WTC11 (cell line): ENCODE results near the gene SURF1.

Experiments
- KAT7 ChIP-seq: sonication (generic); formaldehyde crosslinking; IDR thresholded peaks from 2 replicates; pipeline ENCODE4 v1.8.1; 2023; ENCODE audit warnings: missing genetic modification reagents, mild to moderate bottlenecking, borderline replicate concordance
- NFE2L1 ChIP-seq: sonication (generic); formaldehyde crosslinking; IDR thresholded peaks from 2 replicates; pipeline ENCODE4 v1.8.1; 2023; ENCODE audit warnings: missing genetic modification reagents
- NFYB ChIP-seq: sonication (generic); formaldehyde crosslinking; conservative IDR thresholded peaks from 2 replicates; pipeline ENCODE4 v1.8.0; 2022; ENCODE audit warnings: low read depth, missing genetic modification reagents
- SMAD3 ChIP-seq: sonication (generic); formaldehyde crosslinking; IDR thresholded peaks from 2 replicates; pipeline ENCODE4 v1.8.0; 2022; ENCODE audit warnings: missing genetic modification reagents, mild to moderate bottlenecking, borderline replicate concordance
- ZNF396 ChIP-seq: fragments of 250-450 bp; sonication (Bioruptor Pico); IDR thresholded peaks from 2 replicates; pipeline ENCODE4 v1.8.0; 2021; ENCODE audit warnings: mild to moderate bottlenecking, moderate library complexity, borderline replicate concordance
- TF ChIP-seq, protein P1 (sequence below): fragments of 200-600 bp; IDR thresholded peaks from 2 replicates; pipeline ENCODE4 v1.8.0; 2022; ENCODE audit warnings: antibody characterized with exemption
- TF ChIP-seq, protein P2 (sequence below): fragments of 250-450 bp; sonication (Bioruptor Pico); conservative IDR thresholded peaks from 2 replicates; pipeline ENCODE4 v1.9.0; 2021; ENCODE audit warnings: mild to moderate bottlenecking
- TF ChIP-seq, protein P3 (sequence below): sonication (generic); formaldehyde crosslinking; IDR thresholded peaks from 2 replicates; pipeline ENCODE4 v1.8.1; 2023; ENCODE audit warnings: mild to moderate bottlenecking, missing genetic modification reagents
- TF ChIP-seq, protein P4 (sequence below): sonication (generic); formaldehyde crosslinking; IDR thresholded peaks from 2 replicates; pipeline ENCODE4 v1.8.1; 2023; ENCODE audit warnings: mild to moderate bottlenecking, missing genetic modification reagents
- TF ChIP-seq, protein P5 (sequence below): sonication (generic); formaldehyde crosslinking; IDR thresholded peaks from 2 replicates; pipeline ENCODE4 v1.8.0; 2022; ENCODE audit warnings: mild to moderate bottlenecking, missing genetic modification reagents
- TF ChIP-seq, protein P6 (sequence below): sonication (generic); formaldehyde crosslinking; conservative IDR thresholded peaks from 2 replicates; pipeline ENCODE4 v1.8.1; 2023; ENCODE audit warnings: mild to moderate bottlenecking, low read depth, missing genetic modification reagents, moderate library complexity

DNA sequence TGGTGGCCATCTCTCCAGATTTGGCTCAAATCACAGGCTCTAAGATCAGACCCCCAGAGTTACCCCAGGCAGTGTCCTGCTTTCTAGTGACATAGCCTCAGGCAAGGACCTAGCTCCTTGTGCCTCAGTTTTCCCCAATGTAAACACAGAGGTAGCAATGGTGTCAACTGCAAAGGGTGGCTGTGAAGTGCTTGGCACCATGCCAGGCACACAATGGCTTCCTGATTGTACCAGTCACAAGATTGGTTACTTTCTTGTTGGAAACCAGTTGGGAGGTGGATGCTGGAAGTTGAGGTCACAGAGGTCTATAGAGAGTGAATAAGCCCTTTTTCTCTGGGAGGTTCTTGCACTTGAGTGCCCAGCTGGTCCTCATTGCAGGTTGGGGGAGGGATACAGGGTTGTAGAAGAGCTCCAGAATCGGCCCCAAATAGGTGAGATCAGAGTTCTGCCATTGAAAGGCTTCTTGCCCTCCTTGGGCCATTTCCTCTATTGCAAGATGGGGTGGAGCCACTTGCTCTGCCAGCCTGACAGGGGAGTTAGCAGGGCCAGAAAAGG, 22.2 kb upstream of the SURF1 start:
- TF ChIP-seq KAT7 (CRISPR knock-in tag) (no peak), ZNF396 (CRISPR knock-in tag) (no peak), NFYB (CRISPR knock-in tag) (no peak), SMAD3 (CRISPR knock-in tag) (no peak), NFE2L1 (no peak)
- TF ChIP-seq, protein P1, sequence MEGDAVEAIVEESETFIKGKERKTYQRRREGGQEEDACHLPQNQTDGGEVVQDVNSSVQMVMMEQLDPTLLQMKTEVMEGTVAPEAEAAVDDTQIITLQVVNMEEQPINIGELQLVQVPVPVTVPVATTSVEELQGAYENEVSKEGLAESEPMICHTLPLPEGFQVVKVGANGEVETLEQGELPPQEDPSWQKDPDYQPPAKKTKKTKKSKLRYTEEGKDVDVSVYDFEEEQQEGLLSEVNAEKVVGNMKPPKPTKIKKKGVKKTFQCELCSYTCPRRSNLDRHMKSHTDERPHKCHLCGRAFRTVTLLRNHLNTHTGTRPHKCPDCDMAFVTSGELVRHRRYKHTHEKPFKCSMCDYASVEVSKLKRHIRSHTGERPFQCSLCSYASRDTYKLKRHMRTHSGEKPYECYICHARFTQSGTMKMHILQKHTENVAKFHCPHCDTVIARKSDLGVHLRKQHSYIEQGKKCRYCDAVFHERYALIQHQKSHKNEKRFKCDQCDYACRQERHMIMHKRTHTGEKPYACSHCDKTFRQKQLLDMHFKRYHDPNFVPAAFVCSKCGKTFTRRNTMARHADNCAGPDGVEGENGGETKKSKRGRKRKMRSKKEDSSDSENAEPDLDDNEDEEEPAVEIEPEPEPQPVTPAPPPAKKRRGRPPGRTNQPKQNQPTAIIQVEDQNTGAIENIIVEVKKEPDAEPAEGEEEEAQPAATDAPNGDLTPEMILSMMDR: no peak
- TF ChIP-seq, protein P2, sequence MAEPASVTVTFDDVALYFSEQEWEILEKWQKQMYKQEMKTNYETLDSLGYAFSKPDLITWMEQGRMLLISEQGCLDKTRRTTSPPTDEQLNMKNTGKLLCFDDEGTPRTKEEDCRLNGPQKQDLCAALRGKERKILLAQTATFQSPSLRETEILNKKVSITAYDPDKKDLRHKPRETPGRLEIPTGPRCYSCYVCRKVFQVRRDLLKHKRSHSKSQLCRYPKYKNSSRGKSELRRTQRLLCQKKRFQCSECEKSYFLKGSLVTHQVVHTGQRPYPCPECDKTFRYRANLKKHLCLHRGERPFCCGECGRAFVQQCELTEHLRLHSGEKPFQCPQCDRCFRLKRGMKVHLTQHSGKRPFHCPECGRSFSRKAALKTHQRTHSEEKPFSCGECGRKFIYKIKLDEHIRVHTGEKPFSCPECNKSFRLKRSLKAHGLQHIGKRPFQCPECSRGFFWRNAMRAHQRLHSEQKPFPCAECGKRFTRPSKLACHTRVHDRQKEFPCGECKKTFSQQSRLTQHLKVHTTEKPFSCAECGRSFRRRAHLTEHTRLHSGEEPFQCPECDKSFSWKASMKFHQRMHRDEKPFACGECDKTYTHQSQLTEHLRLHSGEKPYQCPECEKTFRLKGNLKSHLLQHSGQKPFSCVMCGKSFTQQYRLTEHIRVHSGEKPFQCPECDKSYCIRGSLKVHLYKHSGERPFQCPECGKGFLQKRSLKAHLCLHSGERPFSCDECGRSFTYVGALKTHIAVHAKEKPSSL (CRISPR knock-in tag): no peak
- TF ChIP-seq, protein P3, sequence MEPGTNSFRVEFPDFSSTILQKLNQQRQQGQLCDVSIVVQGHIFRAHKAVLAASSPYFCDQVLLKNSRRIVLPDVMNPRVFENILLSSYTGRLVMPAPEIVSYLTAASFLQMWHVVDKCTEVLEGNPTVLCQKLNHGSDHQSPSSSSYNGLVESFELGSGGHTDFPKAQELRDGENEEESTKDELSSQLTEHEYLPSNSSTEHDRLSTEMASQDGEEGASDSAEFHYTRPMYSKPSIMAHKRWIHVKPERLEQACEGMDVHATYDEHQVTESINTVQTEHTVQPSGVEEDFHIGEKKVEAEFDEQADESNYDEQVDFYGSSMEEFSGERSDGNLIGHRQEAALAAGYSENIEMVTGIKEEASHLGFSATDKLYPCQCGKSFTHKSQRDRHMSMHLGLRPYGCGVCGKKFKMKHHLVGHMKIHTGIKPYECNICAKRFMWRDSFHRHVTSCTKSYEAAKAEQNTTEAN (CRISPR knock-in tag): no peak
- TF ChIP-seq, protein P4, sequence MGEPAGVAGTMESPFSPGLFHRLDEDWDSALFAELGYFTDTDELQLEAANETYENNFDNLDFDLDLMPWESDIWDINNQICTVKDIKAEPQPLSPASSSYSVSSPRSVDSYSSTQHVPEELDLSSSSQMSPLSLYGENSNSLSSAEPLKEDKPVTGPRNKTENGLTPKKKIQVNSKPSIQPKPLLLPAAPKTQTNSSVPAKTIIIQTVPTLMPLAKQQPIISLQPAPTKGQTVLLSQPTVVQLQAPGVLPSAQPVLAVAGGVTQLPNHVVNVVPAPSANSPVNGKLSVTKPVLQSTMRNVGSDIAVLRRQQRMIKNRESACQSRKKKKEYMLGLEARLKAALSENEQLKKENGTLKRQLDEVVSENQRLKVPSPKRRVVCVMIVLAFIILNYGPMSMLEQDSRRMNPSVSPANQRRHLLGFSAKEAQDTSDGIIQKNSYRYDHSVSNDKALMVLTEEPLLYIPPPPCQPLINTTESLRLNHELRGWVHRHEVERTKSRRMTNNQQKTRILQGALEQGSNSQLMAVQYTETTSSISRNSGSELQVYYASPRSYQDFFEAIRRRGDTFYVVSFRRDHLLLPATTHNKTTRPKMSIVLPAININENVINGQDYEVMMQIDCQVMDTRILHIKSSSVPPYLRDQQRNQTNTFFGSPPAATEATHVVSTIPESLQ (CRISPR knock-in tag): no peak
- TF ChIP-seq, protein P5, sequence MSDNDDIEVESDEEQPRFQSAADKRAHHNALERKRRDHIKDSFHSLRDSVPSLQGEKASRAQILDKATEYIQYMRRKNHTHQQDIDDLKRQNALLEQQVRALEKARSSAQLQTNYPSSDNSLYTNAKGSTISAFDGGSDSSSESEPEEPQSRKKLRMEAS (CRISPR knock-in tag): no peak
- TF ChIP-seq, protein P6, sequence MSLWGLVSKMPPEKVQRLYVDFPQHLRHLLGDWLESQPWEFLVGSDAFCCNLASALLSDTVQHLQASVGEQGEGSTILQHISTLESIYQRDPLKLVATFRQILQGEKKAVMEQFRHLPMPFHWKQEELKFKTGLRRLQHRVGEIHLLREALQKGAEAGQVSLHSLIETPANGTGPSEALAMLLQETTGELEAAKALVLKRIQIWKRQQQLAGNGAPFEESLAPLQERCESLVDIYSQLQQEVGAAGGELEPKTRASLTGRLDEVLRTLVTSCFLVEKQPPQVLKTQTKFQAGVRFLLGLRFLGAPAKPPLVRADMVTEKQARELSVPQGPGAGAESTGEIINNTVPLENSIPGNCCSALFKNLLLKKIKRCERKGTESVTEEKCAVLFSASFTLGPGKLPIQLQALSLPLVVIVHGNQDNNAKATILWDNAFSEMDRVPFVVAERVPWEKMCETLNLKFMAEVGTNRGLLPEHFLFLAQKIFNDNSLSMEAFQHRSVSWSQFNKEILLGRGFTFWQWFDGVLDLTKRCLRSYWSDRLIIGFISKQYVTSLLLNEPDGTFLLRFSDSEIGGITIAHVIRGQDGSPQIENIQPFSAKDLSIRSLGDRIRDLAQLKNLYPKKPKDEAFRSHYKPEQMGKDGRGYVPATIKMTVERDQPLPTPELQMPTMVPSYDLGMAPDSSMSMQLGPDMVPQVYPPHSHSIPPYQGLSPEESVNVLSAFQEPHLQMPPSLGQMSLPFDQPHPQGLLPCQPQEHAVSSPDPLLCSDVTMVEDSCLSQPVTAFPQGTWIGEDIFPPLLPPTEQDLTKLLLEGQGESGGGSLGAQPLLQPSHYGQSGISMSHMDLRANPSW (CRISPR knock-in tag): no peak
